HG03064 (cell line): ENCODE measurements around the gene OPCML.

Experiments
- ATAC-seq: cut with Tn5 transposase; IDR thresholded peaks from one replicate; pipeline ENCODE4 v1.9.1; 2021; ENCODE audit warnings: low read depth; ENCODE audit not compliant: unreplicated experiment

The OPCML gene

GRCh38 chr11:132779497-132779896 lies 752.8 kb downstream of the OPCML start:
- ATAC-seq: no peak

- no peak for ATAC-seq
Observed at GRCh38 chr11:132777067-132777975, 755.0 kb downstream of the OPCML start.

GRCh38 chr11:132773751-132774150 lies 758.5 kb downstream of the OPCML start:
- no peak for ATAC-seq

GRCh38 chr11:132772703-132773545 lies 759.4 kb downstream of the OPCML start:
- ATAC-seq: no peak

- ATAC-seq: no peak
Observed at GRCh38 chr11:132771746-132772145, 760.6 kb downstream of the OPCML start.

- no peak for ATAC-seq
Observed at GRCh38 chr11:132770829-132771530, 761.3 kb downstream of the OPCML start.

GRCh38 chr11:132763503-132763902 lies 768.8 kb downstream of the OPCML start:
- no peak for ATAC-seq

GRCh38 chr11:132755934-132756333 lies 776.4 kb downstream of the OPCML start:
- no peak for ATAC-seq

- no peak for ATAC-seq
Observed at GRCh38 chr11:132751516-132752250, 780.6 kb downstream of the OPCML start.

GRCh38 chr11:132746305-132746704 lies 786.0 kb downstream of the OPCML start:
- ATAC-seq: no peak

GRCh38 chr11:132745306-132745705 lies 787.0 kb downstream of the OPCML start:
- no peak for ATAC-seq

- no peak for ATAC-seq
Observed at GRCh38 chr11:132744771-132745170, 787.5 kb downstream of the OPCML start.

- no peak for ATAC-seq
Observed at GRCh38 chr11:132743601-132744000, 788.7 kb downstream of the OPCML start.

GRCh38 chr11:132742929-132743328 lies 789.4 kb downstream of the OPCML start:
- ATAC-seq: no peak

GRCh38 chr11:132734217-132734616 lies 798.1 kb downstream of the OPCML start:
- no peak for ATAC-seq

- no peak for ATAC-seq
Observed at GRCh38 chr11:132728026-132728425, 804.3 kb downstream of the OPCML start.

GRCh38 chr11:132721526-132721925 lies 810.8 kb downstream of the OPCML start:
- ATAC-seq: no peak

GRCh38 chr11:132719684-132720083 lies 812.6 kb downstream of the OPCML start:
- no peak for ATAC-seq

- no peak for ATAC-seq
Observed at GRCh38 chr11:132718711-132719671, 813.3 kb downstream of the OPCML start.
